CD14-positive monocyte (primary cell): ENCODE data around the gene UGT1A9. TPM values are rescaled to one million over a fixed set of nuclear protein-coding genes. Genes with fewer than 3 reads are reported as not detected.

Experiments
- DNase-seq, 3 donors: peaks; one replicate each; pipeline ENCODE4 v3.0.0-alpha.2; 2011 to 2022
- H2AFZ ChIP-seq: 2 replicates; pipeline ENCODE4 v1.6.0; 2012; ENCODE audit warnings: mild to moderate bottlenecking, low read depth, low read length, inconsistent platforms; ENCODE audit not compliant: insufficient read depth, poor library complexity, severe bottlenecking
- H3K27ac ChIP-seq, 2 donors: 1 replicate in 1 of 2; 2 replicates in 1 of 2; pipeline ENCODE4 v1.5.1; 2012 to 2013; ENCODE audit warnings: low read length in 2 of 2, control low read depth in 1 of 2, inconsistent platforms in 1 of 2, low read depth in 1 of 2, mild to moderate bottlenecking in 1 of 2
- H3K27me3 ChIP-seq, 2 donors: one replicate each; pipeline versions ENCODE4 v1.6.0 to v1.6.1; 2011 to 2013; ENCODE audit warnings: low read length in 2 of 2; ENCODE audit not compliant: control insufficient read depth in 2 of 2, insufficient read depth in 2 of 2
- H3K36me3 ChIP-seq, 2 donors: replicated peaks in 1 of 2; 1 replicate in 1 of 2; 2 replicates in 1 of 2; pipeline versions ENCODE4 v1.5.1 to v1.6.1; 2012 to 2013; ENCODE audit warnings: low read length in 2 of 2, control low read depth in 1 of 2, inconsistent platforms in 1 of 2, mild to moderate bottlenecking in 1 of 2; ENCODE audit not compliant: insufficient read depth in 2 of 2, control insufficient read depth in 1 of 2
- H3K4me1 ChIP-seq, 2 donors: 1 replicate in 1 of 2; 2 replicates in 1 of 2; pipeline versions ENCODE4 v1.5.1 to v1.6.1; 2012 to 2013; ENCODE audit warnings: low read length in 2 of 2, control low read depth in 1 of 2, inconsistent platforms in 1 of 2, mild to moderate bottlenecking in 1 of 2, moderate library complexity in 1 of 2; ENCODE audit not compliant: insufficient read depth in 2 of 2, control insufficient read depth in 1 of 2
- H3K4me2 ChIP-seq: replicated peaks from 2 replicates; pipeline ENCODE3; 2012; ENCODE audit warnings: low read length, moderate library complexity, mild to moderate bottlenecking; ENCODE audit not compliant: poor library complexity, severe bottlenecking; ENCODE audit errors: extremely low read depth
- H3K4me3 ChIP-seq, 3 experiments: fragments of 200-600 bp in 1 of 3; sonication (generic) in 1 of 3; replicated peaks in 1 of 3; 1 replicate in 2 of 3; 2 replicates in 1 of 3; pipeline ENCODE4 v1.5.1; 2011 to 2013; ENCODE audit warnings: low read length in 3 of 3, mild to moderate bottlenecking in 3 of 3, control low read depth in 2 of 3, low read depth in 2 of 3, inconsistent platforms in 1 of 3, moderate library complexity in 1 of 3
- H3K79me2 ChIP-seq: 2 replicates; pipeline ENCODE4 v1.6.0; 2012; ENCODE audit warnings: mild to moderate bottlenecking, control low read depth, inconsistent platforms, low read length, moderate library complexity; ENCODE audit not compliant: insufficient read depth
- H3K9ac ChIP-seq: 2 replicates; pipeline ENCODE4 v1.6.0; 2017; ENCODE audit warnings: low read length, mild to moderate bottlenecking; ENCODE audit not compliant: insufficient read depth, poor library complexity, severe bottlenecking
- H3K9me3 ChIP-seq, 2 donors: replicated peaks in 1 of 2; 1 replicate in 1 of 2; 2 replicates in 1 of 2; pipeline versions ENCODE4 v1.5.1 to v1.6.1; 2012 to 2013; ENCODE audit warnings: low read length in 2 of 2, control low read depth in 1 of 2; ENCODE audit not compliant: control insufficient read depth in 1 of 2, insufficient read depth in 1 of 2
- H4K20me1 ChIP-seq: 2 replicates; pipeline ENCODE4 v1.6.0; 2012; ENCODE audit warnings: mild to moderate bottlenecking, low read length, control low read depth, moderate library complexity; ENCODE audit not compliant: insufficient read depth
- H3K27ac Mint-ChIP-seq, 7 donors: one replicate each; pipeline ENCODE4 v1.8.0; 2020; ENCODE audit warnings: mild to moderate bottlenecking in 7 of 7, mixed read lengths in 7 of 7, moderate library complexity in 6 of 7, inconsistent platforms in 2 of 7
- H3K27me3 Mint-ChIP-seq, 3 donors: one replicate each; pipeline ENCODE4 v1.8.0; 2021 to 2022; ENCODE audit warnings: low read depth in 3 of 3, mild to moderate bottlenecking in 3 of 3, mixed read lengths in 3 of 3, moderate library complexity in 3 of 3, inconsistent platforms in 1 of 3
- H3K36me3 Mint-ChIP-seq, 2 donors: one replicate each; pipeline ENCODE4 v1.8.0; 2020; ENCODE audit warnings: mixed read lengths in 2 of 2, inconsistent platforms in 1 of 2, mild to moderate bottlenecking in 1 of 2
- H3K4me1 Mint-ChIP-seq: one replicate; pipeline ENCODE4 v1.8.0; 2020; ENCODE audit warnings: mild to moderate bottlenecking, mixed read lengths
- H3K4me3 Mint-ChIP-seq, 2 donors: one replicate each; pipeline ENCODE4 v1.8.0; 2020; ENCODE audit warnings: mild to moderate bottlenecking in 2 of 2, mixed read lengths in 2 of 2, moderate library complexity in 1 of 2
- H3K9me3 Mint-ChIP-seq, 7 donors: one replicate each; pipeline ENCODE4 v1.8.0; 2020 to 2022; ENCODE audit warnings: mixed read lengths in 7 of 7, mild to moderate bottlenecking in 6 of 7, moderate library complexity in 6 of 7, inconsistent platforms in 2 of 7
- WGBS: methylation state at CpG from one replicate; pipeline ENCODE4 v1.1.5; 2013; ENCODE audit warnings: missing lambda C conversion rate; ENCODE audit not compliant: insufficient coverage; 5-methylcytosine and 5-hydroxymethylcytosine counted together
- intact Hi-C, 2 donors: fragments of 100-400 bp; cut with micrococcal nuclease; formaldehyde crosslinking; loops; one replicate each; pipeline versions ENCODE4 v1.15.0 to v1.15.1; 2023
- polyA plus RNA-seq, 3 donors: library from polyadenylated mRNA; depleted of rRNA in 1 of 3; unstranded in 2 of 3; stranded (reverse) in 1 of 3; fragments of 300-500 nt in 2 of 3; fragments of >200 nt in 1 of 3; fragmentation: Illumina TruSeq in 2 of 3; gene quantifications; 1 replicate in 2 of 3; 2 replicates in 1 of 3; pipeline ENCODE4 v1.2.3, GENCODE V29; 2012 to 2021
- TF ChIP-seq, protein P1 (sequence below): fragments of 200-600 bp; IDR thresholded peaks from one replicate; pipeline ENCODE4 v1.8.0; 2022; ENCODE audit warnings: antibody characterized with exemption, mild to moderate bottlenecking

The UGT1A9 gene
- polyA plus RNA-seq, 3 donors: not detected

DNA sequence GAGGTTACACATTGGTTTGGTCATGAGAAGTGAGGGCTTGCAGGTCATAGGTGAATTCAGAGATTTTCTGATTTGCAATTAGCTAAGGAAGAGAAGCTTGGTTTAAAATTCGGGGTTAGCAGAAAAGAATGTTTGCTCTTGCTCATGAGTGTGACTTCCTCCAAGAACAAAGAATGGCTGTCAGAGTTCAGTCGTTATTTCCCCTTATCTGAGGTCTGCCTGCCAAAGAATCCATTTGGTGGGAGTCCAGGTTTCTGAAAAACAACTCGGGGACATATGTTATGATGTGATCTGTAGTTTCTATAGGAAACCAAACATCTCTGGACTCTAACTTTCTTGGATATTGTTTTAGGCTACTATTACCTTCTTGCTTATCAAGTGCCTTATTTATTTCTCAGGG lies 17.8 kb downstream of the UGT1A9 start:
- TF ChIP-seq, protein P1, sequence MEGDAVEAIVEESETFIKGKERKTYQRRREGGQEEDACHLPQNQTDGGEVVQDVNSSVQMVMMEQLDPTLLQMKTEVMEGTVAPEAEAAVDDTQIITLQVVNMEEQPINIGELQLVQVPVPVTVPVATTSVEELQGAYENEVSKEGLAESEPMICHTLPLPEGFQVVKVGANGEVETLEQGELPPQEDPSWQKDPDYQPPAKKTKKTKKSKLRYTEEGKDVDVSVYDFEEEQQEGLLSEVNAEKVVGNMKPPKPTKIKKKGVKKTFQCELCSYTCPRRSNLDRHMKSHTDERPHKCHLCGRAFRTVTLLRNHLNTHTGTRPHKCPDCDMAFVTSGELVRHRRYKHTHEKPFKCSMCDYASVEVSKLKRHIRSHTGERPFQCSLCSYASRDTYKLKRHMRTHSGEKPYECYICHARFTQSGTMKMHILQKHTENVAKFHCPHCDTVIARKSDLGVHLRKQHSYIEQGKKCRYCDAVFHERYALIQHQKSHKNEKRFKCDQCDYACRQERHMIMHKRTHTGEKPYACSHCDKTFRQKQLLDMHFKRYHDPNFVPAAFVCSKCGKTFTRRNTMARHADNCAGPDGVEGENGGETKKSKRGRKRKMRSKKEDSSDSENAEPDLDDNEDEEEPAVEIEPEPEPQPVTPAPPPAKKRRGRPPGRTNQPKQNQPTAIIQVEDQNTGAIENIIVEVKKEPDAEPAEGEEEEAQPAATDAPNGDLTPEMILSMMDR: no peak
- Mint-ChIP-seq H3K9me3 (peaks cover 0 to 6% (median 0%) of the 10 kb centered on the region in 7 donors), H3K4me3 (no peak overlapping the region), H3K27me3 (peaks cover 0 to 2% (median 0%) of the 10 kb centered on the region in 3 donors), H3K36me3 (no peaks in the 10 kb centered on the region), H3K4me1 (no peaks in the 10 kb centered on the region), H3K27ac (no peak overlapping the region)
- DNase-seq: no peak
- Histone ChIP-seq H3K79me2 (no peaks in the 10 kb centered on the region), H3K9ac (no peak overlapping the region), H3K27ac (no peak overlapping the region), H3K27me3 (no peaks in the 10 kb centered on the region), H3K4me3 (no peak overlapping the region), H2AFZ (no peak overlapping the region), H3K9me3 (no peaks in the 10 kb centered on the region), H3K4me1 (no peaks in the 10 kb centered on the region), H3K36me3 (no peaks in the 10 kb centered on the region), H4K20me1 (no peaks in the 10 kb centered on the region), H3K4me2 (no peak overlapping the region)
- intact Hi-C loops: no loop called here
- WGBS: 0% methylated on average over 2 of the region's 3 CpGs

DNA sequence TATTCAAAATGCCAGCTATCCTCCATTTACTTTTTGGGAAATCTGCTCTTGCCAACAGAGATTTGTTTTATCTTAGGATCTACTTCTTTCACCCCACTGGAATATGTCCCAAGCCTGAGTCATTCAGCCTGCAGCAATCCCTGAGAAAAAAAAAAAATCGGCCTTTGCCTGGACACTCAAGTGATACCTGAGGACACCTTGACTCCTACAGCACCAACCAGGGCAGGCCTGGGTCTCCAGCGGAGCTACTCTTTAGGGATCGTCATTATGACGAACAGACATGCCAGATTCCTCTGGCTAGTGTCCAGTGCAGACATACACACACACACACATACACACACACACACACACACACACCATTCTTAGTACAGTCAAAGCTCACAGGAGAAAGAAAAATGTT lies 18.7 kb downstream of the UGT1A9 start:
- H3K27ac ChIP-seq: no peak overlapping the region
- H3K36me3 ChIP-seq: no peaks in the 10 kb centered on the region
- no peak overlapping the region for H2AFZ ChIP-seq
- no peak for DNase-seq
- no peaks in the 10 kb centered on the region for H4K20me1 ChIP-seq
- Mint-ChIP-seq H3K27ac (no peak overlapping the region), H3K9me3 (peaks cover 0 to 6% (median 3%) of the 10 kb centered on the region in 7 donors), H3K4me3 (no peak overlapping the region), H3K36me3 (no peaks in the 10 kb centered on the region), H3K4me1 (no peaks in the 10 kb centered on the region), H3K27me3 (peaks cover 0 to 2% (median 0%) of the 10 kb centered on the region in 3 donors)
- 96% methylated on average over 3 of the region's 4 CpGs for WGBS
- no peak overlapping the region for H3K4me2 ChIP-seq
- no peak overlapping the region for H3K4me3 ChIP-seq
- intact Hi-C loops: no loop called here
- H3K27me3 ChIP-seq: no peaks in the 10 kb centered on the region
- H3K9ac ChIP-seq: no peak overlapping the region
- TF ChIP-seq, protein P1: no peak
- H3K4me1 ChIP-seq: no peaks in the 10 kb centered on the region
- no peaks in the 10 kb centered on the region for H3K9me3 ChIP-seq
- no peaks in the 10 kb centered on the region for H3K79me2 ChIP-seq
